Measurements from ENCODE around the gene FLT4.

GRCh38 chr5:180591311-180591887 lies 58.0 kb downstream of the FLT4 start, which contains the start of gene SCGB3A1:
- TF ChIP-seq POLR2AphosphoS5 (IDR thresholded peaks at IDR 0.05; ENCODE audit: borderline replicate concordance, low read depth, low read length) (no peak), EZH2 (IDR thresholded peaks at IDR 0.05) (no peak)

Data from SK-N-MC (cell line).